Keratinocyte (primary cell): Measurements from ENCODE around the gene ABCC6. TPM values are rescaled to one million over a fixed set of nuclear protein-coding genes. Genes with fewer than 3 reads are reported as not detected.

ENCODE experiments used
- DNase-seq: peaks from one replicate; pipeline ENCODE4 v3.0.0-alpha.2; 2011; ENCODE audit warnings: low read depth, missing footprints, low spot score
- FAIRE-seq: peaks from 2 replicates; lab custom pipeline; 2011; peaks lifted over from hg19 to GRCh38; lab: Jason Lieb, UNC
- H2AFZ ChIP-seq: 2 replicates; pipeline ENCODE4 v1.6.0; 2012; ENCODE audit warnings: low read length, control low read depth, inconsistent platforms; ENCODE audit not compliant: control insufficient read depth
- H3K27ac ChIP-seq: 2 replicates; pipeline ENCODE4 v1.5.1; 2011; ENCODE audit warnings: low read length; ENCODE audit not compliant: control insufficient read depth, insufficient read depth
- H3K27me3 ChIP-seq: 3 replicates; pipeline ENCODE4 v1.6.0; 2011; ENCODE audit warnings: low read length; ENCODE audit not compliant: control insufficient read depth, insufficient read depth; ENCODE audit errors: extremely low read depth
- H3K36me3 ChIP-seq, 2 experiments: 2 replicates in 1 of 2; 3 replicates in 1 of 2; pipeline ENCODE4 v1.5.1; 2011; ENCODE audit warnings: low read length in 2 of 2, mild to moderate bottlenecking in 1 of 2; ENCODE audit not compliant: control insufficient read depth in 2 of 2, insufficient read depth in 2 of 2; ENCODE audit errors: extremely low read depth in 1 of 2
- H3K4me1 ChIP-seq: 3 replicates; pipeline ENCODE4 v1.5.1; 2011; ENCODE audit warnings: low read length; ENCODE audit not compliant: control insufficient read depth, insufficient read depth; ENCODE audit errors: extremely low read depth
- H3K4me2 ChIP-seq: 3 replicates; pipeline ENCODE4 v1.6.0; 2011; ENCODE audit warnings: low read depth, low read length; ENCODE audit not compliant: control insufficient read depth, insufficient read depth; ENCODE audit errors: extremely low read depth
- H3K4me3 ChIP-seq, 3 experiments: fragments of 200-600 bp in 1 of 3; sonication (generic) in 1 of 3; 2 replicates in 2 of 3; 3 replicates in 1 of 3; pipeline ENCODE4 v1.5.1; 2011 to 2016; ENCODE audit warnings: low read length in 3 of 3, mild to moderate bottlenecking in 3 of 3, control low read depth in 2 of 3, inconsistent platforms in 1 of 3, low read depth in 1 of 3, mixed read lengths in 1 of 3, mixed run types in 1 of 3, moderate library complexity in 1 of 3; ENCODE audit not compliant: control insufficient read depth in 2 of 3, insufficient read depth in 2 of 3; ENCODE audit errors: extremely low read depth in 1 of 3
- H3K79me2 ChIP-seq: 2 replicates; pipeline ENCODE4 v1.6.0; 2012; ENCODE audit warnings: low read length; ENCODE audit not compliant: control insufficient read depth, insufficient read depth
- H3K9ac ChIP-seq: 3 replicates; pipeline ENCODE4 v1.6.0; 2011; ENCODE audit warnings: low read length; ENCODE audit not compliant: control insufficient read depth, insufficient read depth; ENCODE audit errors: extremely low read depth
- H3K9me1 ChIP-seq: 3 replicates; pipeline ENCODE4 v1.6.0; 2011; ENCODE audit warnings: low read length; ENCODE audit not compliant: control insufficient read depth, insufficient read depth; ENCODE audit errors: extremely low read depth
- H3K9me3 ChIP-seq: 2 replicates; pipeline ENCODE4 v1.5.1; 2012; ENCODE audit warnings: low read depth, low read length; ENCODE audit not compliant: control insufficient read depth
- H4K20me1 ChIP-seq: 3 replicates; pipeline ENCODE4 v1.6.0; 2011; ENCODE audit warnings: low read length; ENCODE audit not compliant: control insufficient read depth, insufficient read depth; ENCODE audit errors: extremely low read depth
- CTCF ChIP-seq, 3 experiments: IDR thresholded peaks in 1 of 3; conservative IDR thresholded peaks in 1 of 3; optimal IDR thresholded peaks in 1 of 3; 2 replicates in 2 of 3; 3 replicates in 1 of 3; pipeline versions ENCODE3 to v1.5.1; 2011; ENCODE audit warnings: low read length in 3 of 3, mild to moderate bottlenecking in 3 of 3, moderate library complexity in 2 of 3, control low read depth in 1 of 3, inconsistent platforms in 1 of 3; ENCODE audit not compliant: insufficient read depth in 2 of 3; ENCODE audit errors: extremely low read depth in 1 of 3
- EZH2 ChIP-seq: IDR thresholded peaks from one replicate; pipeline ENCODE4 v1.6.1; 2012; ENCODE audit warnings: inconsistent platforms, mild to moderate bottlenecking, low read length, moderate library complexity
- dilution Hi-C: fragments of 300-500 bp; cut with MboI; formaldehyde crosslinking; loops from one replicate; pipeline ENCODE4 v1.7.0; 2020; ENCODE audit warnings: low sequenced_read_pairs; ENCODE audit not compliant: extremely low pct_ligation_motif_present
- polyA plus RNA-seq, 5 experiments: library from polyadenylated mRNA; depleted of rRNA in 3 of 5; stranded (reverse) in 3 of 5; stranded (forward) in 1 of 5; unstranded in 1 of 5; fragments of >200 nt; gene quantifications; 1 replicate in 1 of 5; 2 replicates in 3 of 5; 3 replicates in 1 of 5; pipeline versions ENCODE4 v1.2.1 to v1.2.3, GENCODE V29; 2011 to 2012; ENCODE audit warnings: missing spikeins in 2 of 5, low read depth in 1 of 5, low replicate concordance in 1 of 5

ABCC6 gene
- polyA plus RNA-seq, 1 donor (not counting 4 experiments of a cell fraction or from before 2014, with no cell fraction given) = not detected

DNA sequence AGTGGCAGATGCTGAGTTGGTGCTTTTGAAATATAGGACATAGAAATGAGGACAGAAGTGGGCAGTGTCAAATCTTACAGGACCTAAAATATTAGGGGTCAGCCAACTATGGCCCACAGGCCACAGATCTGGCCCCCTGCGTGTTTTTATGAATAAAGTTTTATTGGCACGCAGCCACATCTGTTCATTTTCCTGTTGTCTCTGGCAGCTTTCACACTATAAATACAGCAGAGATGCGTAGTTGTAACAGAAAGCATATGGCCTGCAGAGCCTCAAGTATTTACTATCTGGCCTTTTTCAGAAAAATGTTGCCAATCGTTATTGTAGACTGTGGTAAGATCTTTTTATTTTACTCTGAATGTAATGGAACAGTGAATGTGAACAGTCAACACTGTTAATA is 82.8 kb downstream of the ABCC6 start:
- Histone ChIP-seq H3K9ac (no peak overlapping the region), H3K9me1 (no peaks in the 10 kb centered on the region), H3K9me3 (no peaks in the 10 kb centered on the region), H3K4me2 (no peak overlapping the region), H3K4me3 (no peak overlapping the region), H2AFZ (no peak overlapping the region), H3K79me2 (no peaks in the 10 kb centered on the region), H3K4me1 (peaks cover 7% of the 10 kb centered on the region), H4K20me1 (no peaks in the 10 kb centered on the region), H3K27ac (no peak overlapping the region), H3K36me3 (peaks cover 28 to 31% of the 10 kb centered on the region in 2 experiments), H3K27me3 (no peaks in the 10 kb centered on the region)
- no peak for TF ChIP-seq EZH2
- TF ChIP-seq CTCF (optimal IDR thresholded peaks at IDR 0.05 in 1 of 3, IDR thresholded peaks at IDR 0.05 in 1 of 3, conservative IDR thresholded peaks at IDR 0.05 in 1 of 3; ENCODE audit: extremely low read depth in 1 of 3, insufficient read depth in 2 of 3, low read length in 3 of 3) = no peak
- no peak for DNase-seq
- FAIRE-seq = no peak
- dilution Hi-C loops = no loop called here

GRCh38 chr16:16139806-16140205 is 83.5 kb downstream of the ABCC6 start:
- H3K79me2 ChIP-seq = no peaks in the 10 kb centered on the region
- no peaks in the 10 kb centered on the region for H4K20me1 ChIP-seq
- H3K9me3 ChIP-seq = no peaks in the 10 kb centered on the region
- no peak overlapping the region for H3K27ac ChIP-seq
- no peaks in the 10 kb centered on the region for H3K27me3 ChIP-seq
- DNase-seq = no peak
- no peak for FAIRE-seq
- H3K36me3 ChIP-seq = peaks cover 22 to 31% of the 10 kb centered on the region in 2 experiments
- no peak overlapping the region for H2AFZ ChIP-seq
- TF ChIP-seq CTCF (optimal IDR thresholded peaks at IDR 0.05 in 1 of 3, IDR thresholded peaks at IDR 0.05 in 1 of 3, conservative IDR thresholded peaks at IDR 0.05 in 1 of 3; ENCODE audit: extremely low read depth in 1 of 3, insufficient read depth in 2 of 3, low read length in 3 of 3) = no peak
- dilution Hi-C loops = no loop called here
- H3K9ac ChIP-seq = no peak overlapping the region
- no peaks in the 10 kb centered on the region for H3K9me1 ChIP-seq
- H3K4me3 ChIP-seq = no peak overlapping the region
- peaks cover 7% of the 10 kb centered on the region for H3K4me1 ChIP-seq
- H3K4me2 ChIP-seq = no peak overlapping the region
